ENCODE measurements around the gene MAPT.

MAPT gene

DNA sequence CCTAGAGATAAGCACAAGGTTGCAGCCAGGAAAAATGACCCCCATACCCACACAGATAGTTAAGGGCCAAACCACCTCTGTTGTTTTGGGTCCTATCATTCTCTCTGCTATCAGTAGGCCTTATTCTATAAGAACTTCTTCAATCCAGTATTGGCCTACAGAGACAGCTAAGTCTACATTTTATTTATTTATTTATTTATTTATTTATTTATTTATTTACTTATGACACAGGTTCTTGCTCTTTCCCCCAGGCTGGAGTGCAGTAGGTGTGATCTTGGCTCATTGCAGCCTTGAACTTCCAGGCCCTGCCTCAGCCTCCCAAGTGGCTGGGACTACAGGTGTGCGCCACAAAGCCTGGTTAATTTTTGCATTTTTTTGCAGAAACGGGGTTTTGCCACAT lies 7.5 kb upstream of the MAPT start:
- no peak overlapping the region for H3K4me3 ChIP-seq (ENCODE audit: low read length)
- TF ChIP-seq, protein P1, sequence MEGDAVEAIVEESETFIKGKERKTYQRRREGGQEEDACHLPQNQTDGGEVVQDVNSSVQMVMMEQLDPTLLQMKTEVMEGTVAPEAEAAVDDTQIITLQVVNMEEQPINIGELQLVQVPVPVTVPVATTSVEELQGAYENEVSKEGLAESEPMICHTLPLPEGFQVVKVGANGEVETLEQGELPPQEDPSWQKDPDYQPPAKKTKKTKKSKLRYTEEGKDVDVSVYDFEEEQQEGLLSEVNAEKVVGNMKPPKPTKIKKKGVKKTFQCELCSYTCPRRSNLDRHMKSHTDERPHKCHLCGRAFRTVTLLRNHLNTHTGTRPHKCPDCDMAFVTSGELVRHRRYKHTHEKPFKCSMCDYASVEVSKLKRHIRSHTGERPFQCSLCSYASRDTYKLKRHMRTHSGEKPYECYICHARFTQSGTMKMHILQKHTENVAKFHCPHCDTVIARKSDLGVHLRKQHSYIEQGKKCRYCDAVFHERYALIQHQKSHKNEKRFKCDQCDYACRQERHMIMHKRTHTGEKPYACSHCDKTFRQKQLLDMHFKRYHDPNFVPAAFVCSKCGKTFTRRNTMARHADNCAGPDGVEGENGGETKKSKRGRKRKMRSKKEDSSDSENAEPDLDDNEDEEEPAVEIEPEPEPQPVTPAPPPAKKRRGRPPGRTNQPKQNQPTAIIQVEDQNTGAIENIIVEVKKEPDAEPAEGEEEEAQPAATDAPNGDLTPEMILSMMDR (conservative IDR thresholded peaks at IDR 0.05; ENCODE audit: low read depth, low read length), result no peak
- no peak for DNase-seq (ENCODE audit: low read depth)

DNA sequence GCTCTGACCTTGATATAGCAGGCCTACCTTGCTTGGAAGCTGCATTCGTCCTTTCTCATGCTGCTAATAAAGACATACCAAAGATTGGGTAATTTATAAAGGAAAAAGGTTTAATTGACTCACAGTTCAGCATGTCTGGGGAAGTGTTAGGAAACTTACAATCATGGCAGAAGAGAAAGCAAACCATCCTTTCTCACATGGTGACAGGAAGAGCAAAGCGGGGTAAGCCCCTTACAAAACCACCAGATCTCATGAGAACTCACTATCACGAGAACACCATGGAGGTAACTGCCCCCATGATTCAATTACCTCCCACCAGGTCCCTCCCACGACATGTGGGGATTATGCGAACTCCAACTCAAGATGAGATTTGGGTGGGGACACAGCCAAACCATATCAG lies 6.0 kb upstream of the MAPT start:
- TF ChIP-seq, protein P1 (conservative IDR thresholded peaks at IDR 0.05; ENCODE audit: low read depth, low read length), result no peak
- DNase-seq (ENCODE audit: low read depth), result no peak
- H3K4me3 ChIP-seq (ENCODE audit: low read length), result no peak overlapping the region

DNA sequence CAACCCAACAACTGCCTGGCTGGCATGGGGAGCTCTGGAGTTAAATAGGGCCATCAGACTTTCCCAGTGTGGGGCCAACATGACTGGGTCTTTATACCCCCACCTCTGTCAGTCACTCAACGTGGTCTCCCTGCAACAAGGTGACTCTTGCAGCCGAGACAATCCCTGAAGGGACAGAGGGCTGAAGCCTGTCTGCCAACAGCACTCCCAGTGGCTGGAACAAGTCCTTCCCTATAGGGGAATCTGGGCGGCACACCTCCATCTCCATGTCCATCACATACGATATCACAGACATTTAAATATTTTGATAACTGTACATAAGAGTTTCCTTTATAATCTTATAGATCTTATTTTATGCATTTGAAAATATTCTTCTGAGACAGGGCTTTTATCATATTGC lies 4.8 kb upstream of the MAPT start:
- H3K4me3 ChIP-seq (ENCODE audit: low read length), result no peak overlapping the region
- no peak for DNase-seq (ENCODE audit: low read depth)
- TF ChIP-seq, protein P1 (conservative IDR thresholded peaks at IDR 0.05; ENCODE audit: low read depth, low read length), result no peak

DNA sequence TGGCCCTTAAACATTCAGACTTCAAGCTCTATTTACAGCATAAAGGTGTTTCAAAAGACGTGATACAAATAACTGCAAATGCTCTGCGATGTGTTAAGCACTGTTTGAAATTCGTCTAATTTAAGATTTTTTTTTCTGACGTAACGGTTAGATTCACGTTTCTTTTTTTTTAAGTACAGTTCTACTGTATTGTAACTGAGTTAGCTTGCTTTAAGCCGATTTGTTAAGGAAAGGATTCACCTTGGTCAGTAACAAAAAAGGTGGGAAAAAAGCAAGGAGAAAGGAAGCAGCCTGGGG lies 681 bp upstream of the MAPT start:
- DNase-seq (ENCODE audit: low read depth), result no peak
- H3K4me3 ChIP-seq (ENCODE audit: low read length), result peak overlapping the region; percentile 49
- TF ChIP-seq, protein P1 (conservative IDR thresholded peaks at IDR 0.05; ENCODE audit: low read depth, low read length), result no peak

DNA sequence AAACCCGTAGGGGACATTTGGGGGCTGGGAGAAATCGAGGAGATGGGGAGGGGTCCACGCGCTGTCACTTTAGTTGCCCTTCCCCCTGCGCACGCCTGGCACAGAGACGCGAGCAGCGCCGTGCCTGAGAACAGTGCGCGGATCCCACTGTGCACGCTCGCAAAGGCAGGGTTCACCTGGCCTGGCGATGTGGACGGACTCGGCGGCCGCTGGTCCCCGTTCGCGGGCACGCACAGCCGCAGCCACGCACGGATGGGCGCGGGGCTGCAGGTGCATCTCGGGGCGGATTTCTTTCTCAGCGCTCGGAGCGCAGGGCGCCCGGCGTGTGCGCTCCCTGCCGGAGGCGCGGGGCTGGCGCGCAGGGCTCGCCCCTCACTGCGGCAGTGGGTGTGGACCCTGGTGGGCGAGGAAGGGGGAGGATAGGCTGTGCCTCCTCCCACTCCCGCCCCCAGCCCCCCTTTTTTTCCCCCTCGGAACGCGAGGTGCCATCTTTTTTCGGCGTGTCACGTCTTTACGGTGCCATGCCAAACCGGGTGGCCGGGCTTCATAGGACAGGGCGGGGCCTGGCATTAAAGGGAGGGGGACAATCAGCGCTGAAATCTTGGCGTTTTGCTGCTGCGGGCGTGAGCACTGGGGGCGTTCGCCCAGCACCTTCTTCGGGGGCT lies 1.1 kb downstream of the MAPT start:
- TF ChIP-seq, protein P1 (conservative IDR thresholded peaks at IDR 0.05; ENCODE audit: low read depth, low read length), result no peak
- DNase-seq (ENCODE audit: low read depth), result no peak

DNA sequence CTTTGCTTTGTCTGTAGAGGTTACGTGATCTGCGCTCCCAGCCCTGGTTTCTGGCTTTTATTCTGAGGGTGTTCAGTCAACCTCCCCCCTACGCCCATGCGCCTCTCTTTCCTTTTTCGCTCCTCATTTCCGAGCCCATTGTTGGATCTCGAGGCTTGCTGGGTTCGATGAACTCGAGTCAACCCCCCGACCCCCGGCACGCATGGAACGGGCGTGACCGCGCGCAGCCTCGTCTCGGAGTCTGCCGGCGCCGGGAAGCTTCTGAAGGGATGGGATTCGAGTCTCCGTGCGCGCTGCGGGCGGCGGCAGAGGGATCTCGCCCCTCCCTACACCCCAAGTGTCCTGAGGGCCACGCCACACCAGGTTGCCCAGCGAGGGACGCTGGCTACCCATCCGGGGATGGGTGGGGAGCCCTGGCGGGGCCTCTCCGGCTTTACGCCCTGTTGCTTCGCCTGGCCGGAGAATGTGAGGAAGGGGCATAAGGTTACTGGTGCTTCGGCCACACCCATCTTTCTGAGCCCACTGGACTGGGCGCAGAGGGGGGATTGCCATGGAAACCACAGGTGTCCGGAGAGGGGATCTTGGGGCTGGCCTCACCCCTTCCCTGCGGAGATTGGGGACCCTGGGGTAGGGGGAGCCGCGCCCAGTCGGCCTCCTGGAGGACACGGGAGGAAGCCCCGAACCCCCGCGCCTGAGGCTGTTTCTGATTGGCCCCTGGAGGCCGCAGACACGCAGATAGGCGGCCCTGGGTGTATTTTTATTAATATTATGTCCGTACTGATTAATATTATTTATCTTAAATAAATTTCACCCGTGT lies 1.8 kb downstream of the MAPT start:
- DNase-seq (ENCODE audit: low read depth), result no peak
- H3K4me3 ChIP-seq (ENCODE audit: low read length), result no peak overlapping the region
- TF ChIP-seq, protein P1 (conservative IDR thresholded peaks at IDR 0.05; ENCODE audit: low read depth, low read length), result no peak

More for the DNA sequence above, 1.1 kb downstream of the MAPT start:
- H3K4me3 ChIP-seq (ENCODE audit: low read length), result peak overlapping the region; percentile 51

Measured in retinal pigment epithelial cell (primary cell).